ENCODE results near the gene PLK1.

PLK1 gene

DNA sequence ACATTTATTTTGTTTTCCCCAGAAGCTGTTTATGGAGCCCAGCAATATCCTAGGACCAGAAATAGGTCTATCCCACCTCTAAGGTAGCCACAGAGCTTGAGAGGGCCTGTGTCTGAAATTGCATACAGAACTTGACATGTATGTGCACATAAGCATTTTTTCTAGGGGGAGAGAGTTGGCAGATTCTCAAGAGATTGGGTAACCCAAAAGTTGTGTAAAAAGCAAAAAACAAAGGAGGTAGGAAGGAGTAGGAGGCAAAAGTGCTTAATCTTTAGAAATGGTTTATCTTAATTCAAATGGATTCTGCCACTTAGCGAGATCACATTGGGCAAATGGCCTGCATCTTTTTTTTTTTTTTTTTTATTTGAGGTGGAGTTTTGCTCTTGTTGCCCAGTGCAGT, 3.5 kb downstream of the PLK1 start:
- no peak for DNase-seq

DNA sequence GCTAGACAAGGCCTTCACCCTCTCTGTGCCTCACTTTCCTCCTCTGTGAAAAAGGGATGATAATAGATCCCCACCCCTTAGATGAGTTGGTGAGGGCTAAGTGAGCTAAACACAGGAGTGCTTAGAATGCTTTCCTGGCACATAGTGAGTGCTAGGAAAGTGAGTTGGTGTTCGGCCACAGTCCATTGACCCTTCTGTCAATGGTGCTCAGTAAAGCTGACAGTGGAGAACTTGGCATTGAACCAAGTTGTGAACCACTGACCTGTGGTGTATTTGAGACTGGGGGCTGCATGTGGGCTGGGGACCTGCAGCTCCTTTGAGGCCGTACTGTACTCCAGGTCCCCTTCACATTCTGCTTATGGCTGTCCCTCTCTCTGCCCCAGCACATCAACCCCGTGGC, 4.8 kb downstream of the PLK1 start:
- no peak for DNase-seq

DNA sequence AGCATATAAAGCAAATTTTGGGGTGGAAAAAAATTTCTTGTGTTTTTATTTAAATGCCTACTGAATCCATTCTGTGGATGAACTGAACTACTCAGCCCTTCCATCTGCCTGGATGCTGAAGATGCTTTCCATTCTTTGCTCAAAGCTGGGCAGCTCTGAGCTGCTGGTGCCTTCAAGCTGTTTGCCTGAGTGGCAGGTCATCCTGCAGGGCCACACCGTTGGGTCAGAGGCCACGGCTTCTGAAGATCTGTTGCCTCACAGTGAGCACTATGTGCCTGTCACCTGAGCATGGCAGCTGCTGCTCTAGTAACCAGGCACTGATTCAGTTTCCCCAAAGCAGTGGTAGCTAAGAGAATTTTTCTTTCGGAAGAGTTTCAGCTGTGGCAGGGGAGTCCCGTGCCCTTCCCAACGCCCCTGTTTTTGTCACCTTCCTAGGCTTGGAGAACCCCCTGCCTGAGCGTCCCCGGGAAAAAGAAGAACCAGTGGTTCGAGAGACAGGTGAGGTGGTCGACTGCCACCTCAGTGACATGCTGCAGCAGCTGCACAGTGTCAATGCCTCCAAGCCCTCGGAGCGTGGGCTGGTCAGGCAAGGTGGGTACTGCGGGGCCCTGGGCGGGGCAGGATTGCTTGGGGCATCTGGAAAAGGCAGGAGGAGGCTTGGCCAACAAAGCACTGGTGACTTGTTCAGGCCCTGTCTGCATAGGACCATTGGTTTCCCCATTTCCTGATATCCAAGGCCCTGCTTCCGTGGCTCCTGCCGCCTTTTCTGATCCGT, 8.5 kb downstream of the PLK1 start:
- no peak for DNase-seq

DNA sequence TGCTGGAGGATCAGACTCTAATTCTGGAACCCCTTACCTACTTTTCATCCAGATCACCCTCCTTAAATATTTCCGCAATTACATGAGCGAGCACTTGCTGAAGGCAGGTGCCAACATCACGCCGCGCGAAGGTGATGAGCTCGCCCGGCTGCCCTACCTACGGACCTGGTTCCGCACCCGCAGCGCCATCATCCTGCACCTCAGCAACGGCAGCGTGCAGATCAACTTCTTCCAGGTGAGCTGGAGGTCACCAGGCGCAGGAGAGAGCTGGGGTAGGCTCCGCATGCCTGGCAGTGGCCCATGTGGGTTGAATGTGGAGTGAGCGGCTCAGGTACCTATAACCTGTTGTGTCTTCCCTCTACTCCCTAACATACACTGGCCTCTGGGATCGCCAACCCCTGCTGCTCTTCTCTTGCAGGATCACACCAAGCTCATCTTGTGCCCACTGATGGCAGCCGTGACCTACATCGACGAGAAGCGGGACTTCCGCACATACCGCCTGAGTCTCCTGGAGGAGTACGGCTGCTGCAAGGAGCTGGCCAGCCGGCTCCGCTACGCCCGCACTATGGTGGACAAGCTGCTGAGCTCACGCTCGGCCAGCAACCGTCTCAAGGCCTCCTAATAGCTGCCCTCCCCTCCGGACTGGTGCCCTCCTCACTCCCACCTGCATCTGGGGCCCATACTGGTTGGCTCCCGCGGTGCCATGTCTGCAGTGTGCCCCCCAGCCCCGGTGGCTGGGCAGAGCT, 10.9 kb downstream of the PLK1 start:
- no peak for DNase-seq

DNA sequence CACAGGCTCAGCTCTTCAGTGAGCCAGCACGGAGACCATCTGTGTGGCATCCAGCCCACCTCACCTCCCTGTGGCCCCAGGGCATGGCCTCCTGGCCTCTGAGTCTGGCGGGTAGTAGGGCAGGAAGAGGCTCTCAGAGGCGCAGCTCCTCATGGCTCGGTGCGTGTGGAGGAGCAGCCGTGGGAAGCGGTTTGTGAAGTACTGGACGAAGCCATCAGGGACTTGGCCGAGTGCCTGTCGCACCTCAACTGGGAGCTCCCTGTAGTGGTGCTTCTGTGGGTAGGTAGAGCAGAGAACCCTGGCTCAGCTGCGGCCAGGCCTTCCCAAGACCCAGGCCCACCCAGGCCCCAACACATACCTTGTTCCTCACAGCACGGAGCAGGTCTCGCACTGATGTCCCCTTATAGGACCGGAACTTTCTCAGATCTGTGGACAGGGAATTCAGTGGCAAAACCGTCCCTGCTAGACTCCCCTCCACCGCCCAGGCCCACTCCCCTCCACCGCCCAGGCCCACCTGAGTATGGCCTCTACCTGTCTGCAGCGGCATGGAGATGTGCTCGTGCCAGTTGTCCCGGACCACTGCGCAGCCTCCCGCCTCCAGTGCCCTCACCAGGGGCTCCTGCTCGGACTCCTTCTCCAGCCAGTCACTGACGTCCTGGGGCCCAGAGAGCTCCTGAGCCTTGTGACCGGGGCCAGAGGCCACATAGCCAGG, 12.2 kb downstream of the PLK1 start:
- no peak for DNase-seq

DNA sequence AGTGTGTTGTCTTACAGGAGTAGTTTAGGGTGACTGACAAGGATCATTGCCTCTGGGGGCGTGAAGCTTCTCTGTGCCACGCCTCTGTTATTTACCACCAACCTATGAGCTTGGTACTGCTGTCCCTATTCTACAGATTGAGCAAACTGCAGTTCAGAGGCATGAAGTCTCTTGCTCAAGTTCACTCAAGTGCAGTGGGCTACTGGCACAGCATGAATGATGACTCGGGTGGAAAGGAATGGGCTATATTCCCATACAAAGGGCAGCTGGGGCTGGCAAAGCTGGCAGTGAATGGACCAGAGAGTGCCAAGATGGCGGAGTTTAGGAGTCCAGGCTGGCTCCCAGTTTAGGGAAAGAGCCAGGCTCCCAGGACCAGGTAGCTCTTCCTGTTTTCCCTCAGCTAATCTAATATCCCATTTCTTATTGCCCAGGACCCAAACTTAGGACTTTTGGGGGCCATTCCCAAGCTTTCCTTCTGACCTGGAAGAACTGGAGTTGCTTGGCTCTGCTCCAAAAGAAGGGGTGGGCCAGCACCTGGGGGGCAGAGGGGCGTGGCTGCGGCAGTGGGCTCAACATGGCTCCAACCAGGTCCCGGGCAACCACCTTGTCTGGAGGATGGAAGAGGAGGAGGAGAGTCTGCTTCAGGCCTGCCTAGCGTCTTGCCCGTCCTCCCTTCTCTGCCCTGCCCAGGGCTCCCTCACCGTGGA, 12.9 kb downstream of the PLK1 start:
- no peak for DNase-seq

DNA sequence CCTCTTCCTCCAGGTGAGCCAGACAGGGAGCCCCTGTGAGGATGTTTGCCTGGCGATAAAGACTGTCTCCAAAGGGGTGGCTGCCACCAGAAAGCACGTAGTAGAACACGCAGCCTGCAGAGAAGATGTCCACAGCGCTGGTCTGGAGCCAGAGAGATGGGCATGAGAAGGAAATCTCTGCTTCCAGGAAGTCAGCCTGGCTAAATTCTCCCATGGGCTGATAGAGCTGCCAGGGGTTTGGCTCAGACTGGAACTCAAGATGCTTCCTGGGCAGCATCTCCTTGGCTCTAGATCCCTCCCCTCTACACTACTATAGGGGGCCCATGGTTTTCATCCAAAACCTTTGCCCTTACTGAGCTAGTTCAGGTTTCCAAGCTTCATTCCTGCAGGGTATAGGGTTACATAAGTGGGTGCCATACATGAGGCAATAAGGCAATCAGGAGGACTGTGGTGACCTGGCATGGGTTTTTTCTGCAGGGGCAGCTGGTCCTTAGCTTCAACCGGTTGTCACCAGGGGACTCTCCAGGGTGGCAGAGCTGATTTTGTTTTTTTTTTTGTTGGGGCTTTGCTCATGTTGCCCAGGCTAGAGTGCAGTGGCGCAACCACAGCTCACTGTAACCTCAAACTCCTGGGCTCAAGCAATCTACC, 13.6 kb downstream of the PLK1 start:
- DNase-seq, result no peak

DNA sequence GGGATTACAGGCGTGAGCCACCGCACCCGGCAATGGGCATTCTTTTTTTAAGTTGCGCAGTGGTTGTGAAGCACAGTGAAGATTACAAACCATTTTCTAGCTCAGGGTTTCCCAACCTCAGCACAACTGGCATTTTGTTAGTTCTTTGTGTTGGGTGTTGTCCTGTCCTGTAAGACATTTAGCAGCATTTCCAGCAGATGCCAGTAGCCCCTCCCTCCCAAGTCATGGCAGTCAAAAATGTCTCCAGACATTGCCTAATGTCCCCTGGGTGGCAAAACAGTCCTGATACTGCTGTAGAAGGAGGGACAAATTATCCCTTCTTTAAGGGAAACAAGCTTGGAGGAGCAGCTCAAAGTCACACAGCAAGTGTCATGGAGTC, 15.6 kb downstream of the PLK1 start:
- DNase-seq, result no peak

DNA sequence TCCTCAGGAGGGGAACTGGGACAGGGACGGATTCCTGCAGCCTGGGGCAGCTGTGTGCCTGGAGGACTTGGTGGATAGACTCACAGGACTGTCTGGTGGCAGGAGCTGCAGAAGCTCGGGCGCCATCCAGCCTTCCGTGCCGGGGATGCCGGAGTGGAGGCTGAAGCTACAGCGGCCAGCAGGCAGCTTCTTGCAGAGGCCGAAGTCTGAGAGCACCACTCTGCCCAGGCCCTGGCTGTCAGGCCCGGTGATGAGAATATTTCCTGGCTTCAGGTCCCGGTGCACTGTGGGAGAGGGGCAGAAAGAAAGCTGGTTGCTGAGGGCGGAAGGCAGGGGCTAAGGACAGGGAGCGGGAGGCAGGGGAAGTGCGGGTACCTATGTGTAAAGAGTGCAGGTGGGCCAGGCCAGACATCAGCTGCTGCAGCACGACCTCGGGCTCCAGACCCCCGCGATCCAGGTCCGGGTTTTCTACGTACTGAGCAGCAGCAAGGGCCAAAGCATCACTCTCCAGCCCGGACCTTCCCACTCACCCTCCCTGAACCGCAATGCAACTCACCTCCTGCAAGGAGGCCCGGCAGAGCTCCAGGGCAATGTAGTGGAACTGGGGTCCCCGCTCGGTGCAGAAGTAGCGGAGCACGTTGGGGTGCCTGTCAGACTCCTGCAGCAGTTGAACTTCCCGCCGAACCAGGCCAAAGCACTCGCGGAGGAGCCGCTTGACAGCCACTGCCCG, 16.1 kb downstream of the PLK1 start:
- DNase-seq, result no peak

DNA sequence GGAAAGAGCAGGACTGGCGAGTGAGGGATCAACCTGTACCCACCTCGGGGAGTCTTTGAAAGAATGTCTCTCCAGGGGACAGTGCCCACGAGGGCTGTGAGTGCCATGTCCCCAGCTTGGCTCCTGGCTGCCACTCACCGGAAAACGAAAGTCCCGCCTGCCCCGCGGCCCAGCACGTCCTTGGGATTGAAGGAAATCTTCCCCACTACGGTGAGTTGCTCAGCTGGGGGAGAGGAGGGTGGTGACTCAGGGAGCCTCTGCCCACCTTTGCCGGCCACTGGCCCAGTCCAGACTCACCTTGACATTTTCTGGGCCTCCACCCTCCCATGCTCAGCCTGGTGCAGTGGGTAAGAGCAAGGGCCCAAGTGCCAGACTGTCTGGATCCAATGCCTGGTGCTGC, 17.1 kb downstream of the PLK1 start:
- no peak for DNase-seq

DNA sequence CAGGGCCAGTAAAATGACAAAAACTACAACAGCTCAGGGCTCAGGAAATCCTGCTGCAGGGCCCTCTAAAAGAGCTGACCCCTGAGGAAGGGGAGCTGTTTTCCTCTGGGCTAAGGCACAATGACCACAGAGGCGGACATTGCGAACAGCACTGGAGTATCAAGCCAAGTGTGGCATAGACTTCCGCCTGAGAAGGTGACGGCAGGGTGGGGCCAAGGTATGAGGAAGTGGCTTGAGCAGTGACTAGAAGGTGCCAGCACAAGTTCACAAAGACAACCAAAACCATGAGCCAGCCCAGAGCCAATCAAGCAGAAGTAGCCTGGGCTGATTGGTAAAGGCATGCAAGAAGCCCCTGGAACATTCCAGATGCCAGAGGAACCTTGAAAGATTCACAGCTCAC, 20.4 kb downstream of the PLK1 start:
- no peak for DNase-seq

DNA sequence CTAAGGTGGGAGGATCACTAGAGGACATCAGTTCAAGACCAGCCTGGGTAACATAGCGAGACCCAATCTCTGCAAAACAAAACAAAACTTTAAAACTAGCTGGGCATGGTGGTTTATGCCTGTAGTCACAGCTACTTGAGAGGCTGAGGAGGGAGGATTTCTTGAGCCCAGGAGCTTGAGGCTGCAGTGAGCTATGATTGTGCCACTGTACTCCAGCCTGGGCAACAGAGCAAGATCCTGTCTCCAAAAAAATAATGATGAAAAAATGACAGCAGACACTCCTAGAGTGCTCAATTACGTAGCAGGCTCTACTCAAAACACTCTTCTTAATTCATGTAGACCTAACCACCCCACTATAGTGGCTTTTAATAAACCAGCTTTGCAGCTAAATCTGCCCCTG, 21.4 kb downstream of the PLK1 start:
- DNase-seq, result no peak

DNA sequence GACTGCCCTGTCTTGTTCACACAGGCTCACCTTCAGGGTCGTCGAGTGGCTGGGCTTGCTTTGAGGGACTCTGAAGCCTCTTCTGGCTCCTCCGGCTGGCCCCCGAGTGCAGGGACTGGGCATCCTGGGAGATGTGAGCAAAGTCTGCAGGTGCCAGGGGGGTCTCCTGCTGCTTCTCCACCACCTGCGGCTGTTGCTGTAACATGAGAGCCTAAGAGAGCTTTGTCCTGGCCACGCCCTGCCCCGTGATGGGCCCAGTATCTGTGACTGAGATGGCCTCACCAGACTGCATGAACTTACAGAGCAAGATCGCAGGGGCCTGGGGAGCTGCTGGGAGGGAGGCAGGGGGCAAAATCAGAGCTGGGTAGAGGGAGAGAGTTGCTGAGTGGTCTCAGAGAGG, 21.8 kb downstream of the PLK1 start:
- no peak for DNase-seq

DNA sequence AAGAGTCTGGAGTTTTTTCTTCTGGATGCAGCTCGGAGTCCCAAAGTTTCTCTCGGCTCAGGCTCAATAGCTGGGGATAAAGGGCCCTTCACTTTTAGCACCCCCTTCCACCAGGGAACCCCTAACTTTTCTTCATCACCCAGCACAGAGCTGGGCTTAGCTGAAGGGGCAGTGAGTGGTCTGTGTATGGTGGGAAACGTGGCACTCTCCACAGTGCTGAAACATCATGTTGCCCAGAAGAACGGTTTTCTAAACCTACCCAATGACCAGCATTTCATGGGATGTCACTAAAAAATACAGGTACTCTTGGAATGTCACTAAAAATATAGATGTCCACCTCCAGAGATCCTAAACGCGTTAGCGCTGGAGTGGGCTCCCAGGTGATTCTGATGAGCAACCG, 22.4 kb downstream of the PLK1 start:
- no peak for DNase-seq

DNA sequence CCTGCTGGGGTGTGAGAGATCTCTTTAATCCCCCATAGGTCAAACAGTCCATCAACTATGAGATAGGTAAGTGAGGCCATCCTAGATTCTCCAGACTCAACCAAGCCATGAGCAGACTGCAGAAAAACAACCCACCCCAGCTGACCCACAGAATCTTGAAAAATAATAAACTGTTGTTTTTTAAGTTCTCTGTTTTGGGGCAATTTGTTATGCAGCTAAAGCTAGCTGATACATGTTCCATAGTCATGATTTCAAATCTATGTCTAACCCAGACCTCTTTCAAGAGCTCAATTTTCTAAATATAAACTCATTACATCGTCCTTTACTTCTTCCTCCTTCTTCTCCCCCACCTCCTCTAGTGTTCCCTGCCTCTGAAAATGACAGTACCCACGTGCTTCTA, 24.3 kb downstream of the PLK1 start:
- DNase-seq, result no peak

DNA sequence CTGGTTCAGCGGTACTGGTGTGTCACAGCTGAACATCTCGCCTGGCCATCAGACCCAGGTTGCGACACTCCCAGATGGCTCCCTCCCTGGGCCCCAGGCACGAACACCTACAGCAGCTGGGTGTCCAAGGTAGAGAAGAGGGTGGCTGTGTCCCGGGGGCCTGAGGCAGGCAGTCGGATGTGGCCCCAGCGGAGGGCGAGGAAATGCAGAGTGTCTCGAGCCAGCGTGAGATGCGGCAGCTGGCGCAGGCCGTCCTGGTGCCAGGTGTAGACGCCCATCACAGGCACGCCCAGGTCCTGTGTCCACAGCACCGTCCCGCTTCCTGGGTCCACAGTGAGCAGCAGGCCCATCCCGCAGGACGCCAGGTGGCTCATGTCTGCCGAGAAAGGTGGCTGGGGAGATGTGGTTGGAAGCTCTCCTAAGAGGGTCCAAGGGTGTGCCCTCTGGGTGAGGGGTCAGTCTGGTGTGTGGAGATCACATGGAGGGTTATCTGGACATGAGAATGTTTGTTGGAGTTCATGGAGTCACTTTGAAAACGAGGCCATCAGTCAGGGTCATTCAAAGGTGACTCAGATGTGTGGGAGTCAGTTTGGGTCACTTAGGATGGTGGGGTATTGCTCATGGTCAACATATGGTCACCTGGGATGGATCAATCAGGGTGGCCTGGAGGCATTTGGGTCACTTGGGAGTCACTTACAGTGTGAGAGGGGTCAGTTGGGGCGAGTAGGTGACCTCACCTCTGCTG, 26.3 kb downstream of the PLK1 start:
- DNase-seq, result no peak

DNA sequence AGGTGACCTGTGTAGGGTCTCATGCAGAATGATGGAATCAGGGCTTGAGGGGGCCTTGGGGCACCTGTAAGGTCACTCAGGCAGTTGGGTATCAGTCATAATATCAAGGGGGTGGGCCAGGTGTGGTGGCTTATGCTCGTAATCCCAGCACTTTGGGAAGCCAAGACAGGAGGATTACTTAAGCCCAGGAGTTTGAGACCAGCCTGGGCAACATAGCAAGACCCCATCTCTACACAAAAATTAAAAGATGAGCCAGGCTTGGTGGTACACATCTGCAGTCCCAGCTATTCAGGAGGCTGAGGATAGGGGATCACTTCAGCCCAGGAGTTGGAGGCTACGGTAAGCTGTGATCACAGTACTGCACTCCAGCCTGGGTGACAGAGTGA, 26.8 kb downstream of the PLK1 start:
- DNase-seq, result no peak

DNA sequence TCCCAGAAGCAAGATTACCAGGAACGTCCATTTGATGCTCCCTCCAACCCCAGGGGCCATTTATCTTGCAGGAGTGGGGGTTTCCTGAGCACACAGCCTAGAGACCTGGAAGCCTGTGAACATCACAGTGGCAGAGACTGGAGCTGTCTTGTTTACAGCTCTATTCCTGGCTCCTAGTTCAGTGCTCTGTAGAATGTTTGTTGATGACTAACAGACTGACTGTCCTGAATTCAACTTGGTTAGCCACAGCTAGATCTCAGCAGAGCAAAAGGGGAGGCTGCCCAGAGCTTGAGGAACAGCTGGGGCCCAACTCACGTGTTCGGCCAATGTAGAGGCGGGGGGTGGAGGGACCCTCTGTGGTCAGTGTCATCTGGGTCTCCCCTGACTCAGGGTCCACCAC, 27.8 kb downstream of the PLK1 start:
- no peak for DNase-seq

DNA sequence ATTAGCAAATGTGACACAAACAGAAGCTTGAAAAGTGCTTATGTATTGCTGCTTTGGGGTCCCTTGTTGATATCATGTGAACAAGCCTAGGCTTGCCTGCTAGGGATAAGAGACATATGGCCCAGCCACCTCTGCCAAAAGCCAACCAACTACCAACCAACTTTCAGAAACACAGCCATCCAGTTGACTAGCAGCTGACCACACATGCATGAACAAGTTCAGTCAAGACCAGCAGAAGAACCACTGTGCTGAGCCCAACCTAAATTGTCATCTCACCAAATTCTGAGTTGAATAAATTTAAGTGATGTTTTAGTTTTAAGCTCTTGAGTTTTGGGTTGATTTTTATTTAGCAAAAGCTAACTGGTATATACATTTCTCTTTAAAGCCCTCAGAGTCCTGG, 30.8 kb downstream of the PLK1 start:
- DNase-seq, result no peak

DNA sequence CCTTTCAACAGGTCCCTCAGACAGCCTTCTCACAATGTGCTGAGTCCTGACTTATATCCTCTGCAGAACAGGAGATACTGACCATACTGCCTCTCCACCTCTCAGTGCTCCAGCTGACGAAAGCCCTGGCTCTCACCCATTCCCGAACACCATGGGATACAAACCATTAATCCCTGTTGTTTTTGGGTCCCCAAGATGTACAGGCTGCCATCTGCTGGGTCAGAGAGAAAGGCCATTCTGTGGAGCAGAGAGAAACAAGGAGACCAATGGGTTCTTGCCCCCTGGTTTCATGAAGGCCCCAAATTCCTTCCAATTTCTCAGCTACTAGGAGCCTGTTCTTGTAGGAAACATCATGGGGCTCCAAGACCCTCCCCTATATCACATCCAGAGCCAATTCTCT, 31.3 kb downstream of the PLK1 start:
- DNase-seq, result no peak

DNA sequence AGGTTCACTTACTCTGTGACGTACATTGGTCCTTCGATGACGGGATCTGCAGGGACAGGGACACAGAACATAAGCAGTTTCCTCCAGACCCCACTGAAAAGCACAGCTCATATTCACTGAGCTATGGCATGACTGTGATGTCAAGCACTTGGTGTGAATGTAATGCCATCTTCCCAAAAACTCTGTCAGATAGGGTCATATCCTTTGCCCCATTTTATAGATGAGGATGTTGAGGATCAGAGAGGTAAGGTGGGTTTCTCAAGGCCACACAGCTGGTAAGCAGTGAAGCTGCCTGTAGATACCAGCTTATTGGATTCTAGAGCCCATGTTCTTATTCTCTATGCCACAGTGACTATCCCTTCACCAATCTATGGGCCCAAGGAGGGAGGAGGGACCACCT, 31.8 kb downstream of the PLK1 start:
- no peak for DNase-seq

DNA sequence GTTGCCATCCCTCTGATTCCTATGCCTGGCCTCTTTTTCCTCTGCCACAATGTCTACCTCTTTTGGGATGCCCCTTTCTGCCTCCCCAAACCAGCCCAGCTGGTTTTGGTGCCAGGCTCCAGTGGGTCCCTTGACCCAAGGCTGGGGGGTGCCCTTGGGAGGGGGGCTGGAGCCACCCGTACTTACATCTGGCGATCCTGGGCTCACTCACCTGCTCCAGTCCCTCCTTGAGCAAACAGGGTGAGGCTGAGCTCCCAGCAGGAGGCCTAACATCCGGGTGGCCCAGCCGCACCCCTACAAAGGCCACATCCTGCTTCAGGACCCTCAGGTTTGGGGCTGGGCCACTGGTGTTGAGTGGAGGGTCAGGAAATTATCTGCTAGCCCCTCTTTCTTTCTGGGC, 33.1 kb downstream of the PLK1 start:
- no peak for DNase-seq
